Ovary (tissue), 3 donors: ENCODE results near the gene GRM8.

ENCODE experiments used
- CTCF ChIP-seq, 3 donors: fragments of 450-650 bp in 2 of 3; fragments of 200-600 bp in 1 of 3; IDR thresholded peaks; one replicate each; pipeline versions ENCODE4 v1.5.1 to v1.8.0; 2016 to 2022; ENCODE audit warnings: antibody characterized with exemption in 3 of 3, mild to moderate bottlenecking in 1 of 3
- EP300 ChIP-seq: sonication (generic); formaldehyde crosslinking; IDR thresholded peaks from one replicate; pipeline ENCODE4 v1.6.1; 2017; ENCODE audit warnings: antibody characterized with exemption
- POLR2A ChIP-seq: fragments of 450-650 bp; IDR thresholded peaks from one replicate; pipeline ENCODE4 v1.6.1; 2017; ENCODE audit warnings: antibody characterized with exemption, mild to moderate bottlenecking, moderate library complexity
- donor health status: DM: no; HTN: no; CAD: no.

- TF ChIP-seq CTCF (IDR thresholded peaks at IDR 0.05) (no peak), EP300 (no peak), POLR2A (no peak)
Measured at GRCh38 chr7:126499481-126499880, 753.3 kb downstream of the GRM8 start.
